KMS-11 (cell line): Measurements from ENCODE around the gene ANKLE2.

Experiments used
- H2AFZ ChIP-seq: fragments of 200-600 bp; sonication (generic); 2 replicates; pipeline ENCODE4 v1.6.1; 2016; ENCODE audit warnings: antibody characterized with exemption, mixed run types, low read depth
- H3K27ac ChIP-seq: fragments of 200-600 bp; sonication (generic); 2 replicates; pipeline ENCODE4 v1.6.1; 2016; ENCODE audit warnings: mild to moderate bottlenecking, mixed run types
- H3K27me3 ChIP-seq: fragments of 200-600 bp; sonication (generic); 2 replicates; pipeline ENCODE4 v1.6.1; 2017; ENCODE audit warnings: mild to moderate bottlenecking, low read depth, mixed run types, moderate library complexity; ENCODE audit not compliant: insufficient read depth
- H3K36me3 ChIP-seq: fragments of 200-600 bp; sonication (generic); 2 replicates; pipeline ENCODE4 v1.6.1; 2017; ENCODE audit warnings: mild to moderate bottlenecking, mixed run types; ENCODE audit not compliant: insufficient read depth
- H3K4me1 ChIP-seq: fragments of 200-600 bp; sonication (generic); 2 replicates; pipeline ENCODE4 v1.6.1; 2016; ENCODE audit warnings: mild to moderate bottlenecking, low read depth, mixed run types; ENCODE audit not compliant: poor library complexity, severe bottlenecking
- H3K4me2 ChIP-seq: fragments of 200-600 bp; sonication (generic); 2 replicates; pipeline ENCODE4 v1.7.0; 2016; ENCODE audit warnings: mild to moderate bottlenecking, mixed run types
- H3K4me3 ChIP-seq: fragments of 200-600 bp; sonication (generic); IDR thresholded peaks from 2 replicates; pipeline ENCODE4 v1.6.1; 2017; ENCODE audit warnings: low read depth, low read length, mixed read lengths; ENCODE audit not compliant: insufficient read depth
- H3K79me2 ChIP-seq: fragments of 200-600 bp; sonication (generic); 2 replicates; pipeline ENCODE4 v1.6.1; 2016; ENCODE audit warnings: low read depth, mixed run types; ENCODE audit not compliant: insufficient read depth
- H3K9ac ChIP-seq: fragments of 200-600 bp; sonication (generic); 2 replicates; pipeline ENCODE4 v1.6.1; 2016; ENCODE audit warnings: mild to moderate bottlenecking, mixed run types
- H4K20me1 ChIP-seq: fragments of 200-600 bp; sonication (generic); 2 replicates; pipeline ENCODE4 v1.6.1; 2016; ENCODE audit warnings: mild to moderate bottlenecking, mixed run types; ENCODE audit not compliant: insufficient read depth
- CTCF ChIP-seq: fragments of 200-600 bp; sonication (generic); conservative IDR thresholded peaks from 2 replicates; pipeline ENCODE4 v1.6.1; 2017; ENCODE audit warnings: low read depth, mild to moderate bottlenecking, antibody characterized with exemption, low read length, moderate library complexity, mixed read lengths

The ANKLE2 gene

DNA sequence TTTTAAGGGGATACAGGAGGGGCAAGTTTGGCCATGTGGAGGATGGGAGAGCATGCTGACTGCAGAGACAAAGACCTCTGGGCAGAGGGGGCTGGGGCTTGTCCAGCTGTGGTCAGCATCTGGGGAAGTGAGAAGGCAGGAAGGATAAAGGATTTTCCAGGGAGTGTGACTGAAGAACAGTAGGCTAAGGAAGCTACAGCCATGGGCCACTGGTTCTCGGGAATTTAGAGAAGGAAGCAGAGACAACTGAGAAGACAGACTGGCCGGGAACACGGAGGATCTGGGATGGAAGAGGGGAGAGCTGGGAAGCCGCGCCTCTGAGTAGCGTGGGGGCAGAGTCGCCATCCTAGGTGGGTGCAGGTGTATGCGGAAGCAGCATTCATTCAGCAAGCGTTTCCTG, 58.0 kb downstream of the ANKLE2 start:
- H2AFZ ChIP-seq, result no peak overlapping the region
- H3K79me2 ChIP-seq, result no peaks in the 10 kb centered on the region
- no peaks in the 10 kb centered on the region for H3K4me1 ChIP-seq
- H3K4me3 ChIP-seq, result no peak overlapping the region
- H3K4me2 ChIP-seq, result no peak overlapping the region
- H3K36me3 ChIP-seq, result no peaks in the 10 kb centered on the region
- no peaks in the 10 kb centered on the region for H4K20me1 ChIP-seq
- no peak overlapping the region for H3K9ac ChIP-seq
- no peak overlapping the region for H3K27ac ChIP-seq
- no peak for TF ChIP-seq CTCF
- H3K27me3 ChIP-seq, result no peaks in the 10 kb centered on the region

DNA sequence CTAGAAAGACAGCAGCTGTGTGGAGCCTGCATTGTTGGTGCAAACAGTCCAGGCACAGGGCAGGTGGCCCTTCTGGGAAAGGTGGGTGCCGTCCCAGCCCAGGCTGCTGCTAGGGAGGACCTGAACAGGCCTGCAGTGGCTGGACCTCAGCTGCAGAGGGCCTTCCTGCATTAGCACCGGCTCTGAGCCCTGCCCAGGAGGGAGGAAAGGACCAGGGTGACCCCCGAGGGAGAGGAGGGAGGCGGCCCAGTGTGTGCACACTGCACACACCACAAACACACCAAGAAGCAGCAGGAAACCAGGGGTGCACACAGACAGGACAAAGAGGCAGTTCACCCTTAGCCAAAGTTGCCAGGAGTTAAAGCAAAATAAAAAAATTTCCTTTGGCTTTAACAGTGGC, 59.0 kb downstream of the ANKLE2 start:
- Histone ChIP-seq H3K9ac (no peak overlapping the region), H4K20me1 (no peaks in the 10 kb centered on the region), H3K27ac (no peak overlapping the region), H3K36me3 (no peaks in the 10 kb centered on the region), H3K4me2 (no peak overlapping the region), H3K4me3 (no peak overlapping the region), H2AFZ (no peak overlapping the region), H3K4me1 (no peaks in the 10 kb centered on the region), H3K79me2 (no peaks in the 10 kb centered on the region), H3K27me3 (no peaks in the 10 kb centered on the region)
- no peak for TF ChIP-seq CTCF

DNA sequence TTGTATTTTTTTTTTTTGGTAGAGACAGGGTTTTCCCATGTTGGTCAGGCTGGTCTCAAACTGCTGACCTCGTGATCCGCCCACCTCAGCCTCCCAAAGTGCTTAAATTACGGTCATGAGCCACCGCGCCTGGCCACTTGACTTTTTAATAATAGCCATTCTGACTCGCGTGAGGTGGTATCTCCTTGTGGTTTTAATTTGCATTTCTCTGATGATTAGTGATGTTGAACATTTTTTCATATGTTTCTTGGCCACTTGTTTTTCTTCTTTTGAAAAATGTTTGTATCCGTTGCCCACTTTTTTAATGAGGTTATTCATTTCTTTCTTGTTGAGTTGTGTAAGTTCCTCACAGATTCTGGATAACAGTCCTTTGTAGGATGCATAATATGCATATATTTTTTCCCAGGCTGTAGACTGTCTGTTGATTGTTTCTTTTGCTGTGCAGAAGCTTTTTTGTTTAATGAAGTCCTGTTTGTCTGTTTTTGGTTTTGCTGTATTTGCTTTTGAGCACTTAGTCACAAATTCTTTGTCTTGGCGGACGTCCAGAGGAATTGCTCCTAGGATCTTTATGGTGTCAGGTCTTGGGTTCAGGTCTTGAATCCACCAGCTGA, 61.3 kb downstream of the ANKLE2 start:
- Histone ChIP-seq H2AFZ (no peak overlapping the region), H4K20me1 (no peaks in the 10 kb centered on the region), H3K27me3 (no peaks in the 10 kb centered on the region), H3K4me2 (no peak overlapping the region), H3K27ac (no peak overlapping the region), H3K79me2 (no peaks in the 10 kb centered on the region), H3K4me3 (no peak overlapping the region), H3K36me3 (no peaks in the 10 kb centered on the region), H3K9ac (no peak overlapping the region), H3K4me1 (no peaks in the 10 kb centered on the region)
- no peak for TF ChIP-seq CTCF

DNA sequence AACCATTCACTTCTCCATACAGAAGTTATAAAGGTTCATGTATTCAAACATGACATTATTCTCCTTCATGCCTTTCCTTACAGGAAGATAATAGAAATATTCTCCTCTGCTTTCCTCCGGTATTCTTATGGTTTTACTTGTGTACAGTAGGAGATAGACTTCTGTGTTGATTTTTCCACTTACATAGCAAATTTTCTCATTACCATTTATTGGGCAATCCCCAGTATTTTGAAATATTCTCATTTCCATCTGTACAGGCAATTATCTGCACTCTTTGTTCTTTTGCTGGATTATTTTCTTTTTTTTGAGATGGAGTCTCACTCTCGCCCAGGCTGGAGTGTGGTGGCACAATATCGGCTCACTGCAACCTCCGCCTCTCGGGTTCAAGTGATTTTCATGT, 63.3 kb downstream of the ANKLE2 start:
- Histone ChIP-seq H3K4me2 (no peak overlapping the region), H3K27ac (no peak overlapping the region), H4K20me1 (no peaks in the 10 kb centered on the region), H3K79me2 (no peaks in the 10 kb centered on the region), H3K4me3 (no peak overlapping the region), H3K4me1 (no peaks in the 10 kb centered on the region), H2AFZ (no peak overlapping the region), H3K9ac (no peak overlapping the region), H3K36me3 (no peaks in the 10 kb centered on the region), H3K27me3 (no peaks in the 10 kb centered on the region)
- TF ChIP-seq CTCF, result no peak
